HepG2 (cell line): ENCODE results near the gene LILRB5. TPM values are rescaled to one million over a fixed set of nuclear protein-coding genes. Genes with fewer than 3 reads are reported as not detected.
A peak's percentile ranks its signal among the peaks of the same experiment; 100 is the strongest.

Source experiments
- ARID2 ChIP-seq: sonication (generic); formaldehyde crosslinking; IDR thresholded peaks from 2 replicates; pipeline ENCODE4 v1.8.1; 2022; ENCODE audit warnings: mild to moderate bottlenecking, missing genetic modification reagents, borderline replicate concordance
- CSRNP2 ChIP-seq: sonication (generic); formaldehyde crosslinking; conservative IDR thresholded peaks from 2 replicates; pipeline ENCODE4 v1.8.0; 2022; ENCODE audit warnings: low read depth, missing genetic modification reagents
- GATAD1 ChIP-seq: IDR thresholded peaks from 2 replicates; pipeline ENCODE4 v1.6.1; 2016; ENCODE audit warnings: missing genetic modification reagents, missing compliant biosample characterization
- HNF1A ChIP-seq, 2 experiments: sonication (generic) in 1 of 2; formaldehyde crosslinking in 1 of 2; IDR thresholded peaks; 2 replicates each; pipeline versions ENCODE4 v1.4.0 to v1.6.1; 2016 to 2020; ENCODE audit warnings: borderline replicate concordance in 1 of 2, low read depth in 1 of 2, mild to moderate bottlenecking in 1 of 2, missing genetic modification reagents in 1 of 2
- KAT8 ChIP-seq: IDR thresholded peaks from 2 replicates; pipeline ENCODE4 v1.6.1; 2016; ENCODE audit warnings: missing genetic modification reagents, missing compliant biosample characterization
- STAT5B ChIP-seq: sonication (generic); formaldehyde crosslinking; IDR thresholded peaks from 2 replicates; pipeline ENCODE4 v1.4.0; 2020; ENCODE audit warnings: missing genetic modification reagents
- TP53 ChIP-seq: sonication (generic); formaldehyde crosslinking; conservative IDR thresholded peaks from 2 replicates; pipeline ENCODE4 v1.4.0; 2020; ENCODE audit warnings: missing genetic modification reagents
- WIZ ChIP-seq: sonication (generic); formaldehyde crosslinking; IDR thresholded peaks from 2 replicates; pipeline ENCODE4 v1.5.1; 2020; ENCODE audit warnings: mild to moderate bottlenecking, missing genetic modification reagents
- ZBTB42 ChIP-seq: sonication (generic); formaldehyde crosslinking; IDR thresholded peaks from 2 replicates; pipeline ENCODE4 v1.5.0; 2020; ENCODE audit warnings: mild to moderate bottlenecking, missing genetic modification reagents
- ZFP36L1 ChIP-seq: sonication (generic); formaldehyde crosslinking; IDR thresholded peaks from 2 replicates; pipeline ENCODE4 v1.8.0; 2022; ENCODE audit warnings: mild to moderate bottlenecking, missing genetic modification reagents, moderate library complexity
- ZMYM4 ChIP-seq: sonication (generic); formaldehyde crosslinking; IDR thresholded peaks from 2 replicates; pipeline ENCODE4 v1.8.1; 2023; ENCODE audit warnings: mild to moderate bottlenecking, missing genetic modification reagents
- ZNF180 ChIP-seq: sonication (generic); formaldehyde crosslinking; IDR thresholded peaks from 2 replicates; pipeline ENCODE4 v1.4.0; 2020; ENCODE audit warnings: low read depth, missing genetic modification reagents, borderline replicate concordance
- ZNF431 ChIP-seq: sonication (generic); formaldehyde crosslinking; IDR thresholded peaks from 2 replicates; pipeline ENCODE4 v1.9.0; 2022; ENCODE audit warnings: missing genetic modification reagents, low read depth, mild to moderate bottlenecking, borderline replicate concordance
- ZNF570 ChIP-seq: sonication (generic); formaldehyde crosslinking; IDR thresholded peaks from 2 replicates; pipeline ENCODE4 v1.4.0; 2020; ENCODE audit warnings: mild to moderate bottlenecking, missing genetic modification reagents, borderline replicate concordance
- ZNF646 ChIP-seq: sonication (generic); formaldehyde crosslinking; IDR thresholded peaks from 2 replicates; pipeline ENCODE4 v1.9.0; 2021; ENCODE audit warnings: mild to moderate bottlenecking, missing genetic modification reagents
- ZNF75D ChIP-seq: sonication (generic); formaldehyde crosslinking; IDR thresholded peaks from 2 replicates; pipeline ENCODE4 v1.8.1; 2023; ENCODE audit warnings: missing genetic modification reagents, mild to moderate bottlenecking, borderline replicate concordance
- polyA plus RNA-seq, 8 experiments: library from polyadenylated mRNA; depleted of rRNA in 3 of 8; stranded (reverse) in 7 of 8; unstranded in 1 of 8; fragments of >200 nt; fragmentation: Illumina TruSeq in 4 of 8; extraction: Trizol in 4 of 8; gene quantifications; 2 replicates each; pipeline versions ENCODE4 v1.2.1 to v1.2.3, GENCODE V29; 2011 to 2016; ENCODE audit warnings: low read depth in 4 of 8, missing spikeins in 1 of 8, mixed read lengths in 1 of 8; ENCODE audit not compliant: insufficient read depth in 1 of 8
- total RNA-seq, 5 experiments: library from RNA; depleted of rRNA; stranded (reverse); fragments of >200 nt; fragmentation: Illumina TruSeq; extraction: Trizol; gene quantifications; 2 replicates each; pipeline ENCODE4 v1.2.3, GENCODE V29; 2016; ENCODE audit warnings: low read depth in 1 of 5

LILRB5 gene
- total and polyA plus RNA-seq, 2 of the 13 experiments (the other 11 are each of a cell fraction or from before 2014, with no cell fraction given) = not detected

GRCh38 chr19:54231077-54231931, 25.8 kb downstream of the LILRB5 start (continued):
- TF ChIP-seq CSRNP2 (CRISPR knock-in tag) (no peak), ZFP36L1 (CRISPR knock-in tag) (no peak), HNF1A (IDR thresholded peaks at IDR 0.05; ENCODE audit: low read depth) (no peak), HNF1A (CRISPR knock-in tag; IDR thresholded peaks at IDR 0.05; ENCODE audit: borderline replicate concordance) (peak; percentile 28; the same call in 1 of the 2 replicates), ZNF431 (CRISPR knock-in tag) (no peak; the same call in 1 of the 2 replicates), GATAD1 (0 out of 2 replicates have a peak, but pooled peaks have one; percentile 52), ZBTB42 (no peak), ZNF75D (no peak), STAT5B (CRISPR knock-in tag) (no peak), ZNF180 (CRISPR knock-in tag) (no peak), TP53 (no peak), KAT8 (CRISPR knock-in tag) (peak; percentile 59), ARID2 (CRISPR knock-in tag) (no peak), ZNF570 (CRISPR knock-in tag) (no peak), WIZ (no peak), ZMYM4 (CRISPR knock-in tag) (no peak), ZNF646 (CRISPR knock-in tag) (peak; percentile 29; the same call in 1 of the 2 replicates)
